Measurements from ENCODE around the gene TAAR6. TPM values are rescaled to one million over a fixed set of nuclear protein-coding genes. Genes with fewer than 3 reads are reported as not detected.

The TAAR6 gene
- total RNA-seq (not detected), polyA plus RNA-seq (not detected)

DNA sequence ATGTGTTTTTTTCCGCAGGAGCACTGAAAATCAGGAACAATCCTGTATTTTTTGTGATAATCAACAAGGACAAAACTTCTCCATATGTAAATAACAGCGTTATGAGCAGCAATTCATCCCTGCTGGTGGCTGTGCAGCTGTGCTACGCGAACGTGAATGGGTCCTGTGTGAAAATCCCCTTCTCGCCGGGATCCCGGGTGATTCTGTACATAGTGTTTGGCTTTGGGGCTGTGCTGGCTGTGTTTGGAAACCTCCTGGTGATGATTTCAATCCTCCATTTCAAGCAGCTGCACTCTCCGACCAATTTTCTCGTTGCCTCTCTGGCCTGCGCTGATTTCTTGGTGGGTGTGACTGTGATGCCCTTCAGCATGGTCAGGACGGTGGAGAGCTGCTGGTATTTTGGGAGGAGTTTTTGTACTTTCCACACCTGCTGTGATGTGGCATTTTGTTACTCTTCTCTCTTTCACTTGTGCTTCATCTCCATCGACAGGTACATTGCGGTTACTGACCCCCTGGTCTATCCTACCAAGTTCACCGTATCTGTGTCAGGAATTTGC lies at the start of gene TAAR6:
Gene TAAR6 (plus strand): TSS at position 102 of the 557 bp plus-strand sequence. CDS start 0 bp downstream, at position 102.
- intact Hi-C loops (cut with DNase I): no loop called here

DNA sequence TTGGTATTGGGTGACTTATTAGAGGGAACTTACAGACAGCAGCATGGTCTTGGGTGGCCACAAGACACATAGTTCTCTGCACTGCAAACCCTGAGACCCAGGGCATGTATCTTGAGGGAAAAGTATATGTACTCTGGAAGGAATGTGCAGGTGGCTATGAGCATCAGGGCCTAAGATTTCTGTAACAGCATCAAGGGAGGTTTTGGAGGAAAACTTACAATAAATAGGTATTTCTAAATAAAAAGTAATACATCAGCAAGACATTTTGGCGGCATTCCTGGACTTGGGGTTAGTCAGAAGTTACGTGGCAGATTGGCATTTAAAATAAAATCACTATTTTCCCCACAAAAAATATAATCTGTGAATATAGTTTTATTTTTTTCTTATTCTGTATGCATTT lies 49.2 kb upstream of the TAAR6 start:
- no peak overlapping the region for H3K4me3 ChIP-seq
- DNase-seq: no peak
- FAIRE-seq: no peak
- no peak for ATAC-seq
- no peaks in the 10 kb centered on the region for H3K4me1 ChIP-seq
- WGBS, 2 donors: 48 to 79% methylated on average over 2 of the region's 2 CpGs
- no peaks in the 10 kb centered on the region for H3K27me3 ChIP-seq
- no peaks in the 10 kb centered on the region for H3K9me3 ChIP-seq
- H3K36me3 ChIP-seq: no peaks in the 10 kb centered on the region
- no peak for TF ChIP-seq CTCF (IDR thresholded peaks at IDR 0.05)
- intact Hi-C loops (cut with DNase I): no loop called here
- H3K27ac ChIP-seq: no peak overlapping the region

More for the DNA sequence above, at the start of gene TAAR6:
- TF ChIP-seq CTCF (IDR thresholded peaks at IDR 0.05): no peak
- Histone ChIP-seq H3K4me3 (no peak within 1 kb of the TSS), H3K36me3 (no peaks in the 10 kb centered on the region), H3K9me3 (no peaks in the 10 kb centered on the region), H3K27ac (no peak within 1 kb of the TSS), H3K27me3 (no peaks in the 10 kb centered on the region), H3K4me1 (no peaks in the 10 kb centered on the region)
- DNase-seq (no peak), ATAC-seq (no peak), FAIRE-seq (no peak)
- 61 to 64% methylated on average over 15 of the region's 15 CpGs for WGBS, 2 donors

DNA sequence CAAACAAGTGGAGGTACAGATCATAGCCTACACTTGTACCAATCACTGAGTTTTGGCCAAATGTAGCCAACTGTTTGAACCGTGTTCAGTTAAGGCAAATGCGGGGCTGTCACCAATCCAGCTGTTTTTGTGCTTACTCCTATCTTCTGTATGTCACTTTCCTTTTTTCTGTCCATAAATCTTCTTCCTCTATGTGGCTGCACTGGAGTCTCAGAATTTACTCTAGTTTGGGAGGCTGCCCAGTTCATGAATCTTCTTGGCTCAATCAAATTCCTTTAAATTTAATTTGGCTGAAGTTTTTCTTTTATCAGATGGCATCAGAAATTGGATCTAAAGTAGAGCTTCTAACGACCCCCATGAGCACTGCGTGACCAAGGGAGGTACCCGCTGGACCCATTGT lies 45.5 kb upstream of the TAAR6 start:
- ATAC-seq (no peak), FAIRE-seq (no peak), DNase-seq (no peak)
- Histone ChIP-seq H3K27ac (no peak overlapping the region), H3K36me3 (no peaks in the 10 kb centered on the region), H3K4me3 (no peak overlapping the region), H3K4me1 (no peaks in the 10 kb centered on the region), H3K27me3 (peaks cover 0 to 2% (median 0%) of the 10 kb centered on the region in 4 donors), H3K9me3 (no peaks in the 10 kb centered on the region)
- intact Hi-C loops (cut with DNase I): no loop called here
- WGBS, 2 donors: 80 to 85% methylated on average over 5 of the region's 5 CpGs
- no peak for TF ChIP-seq CTCF (IDR thresholded peaks at IDR 0.05)

DNA sequence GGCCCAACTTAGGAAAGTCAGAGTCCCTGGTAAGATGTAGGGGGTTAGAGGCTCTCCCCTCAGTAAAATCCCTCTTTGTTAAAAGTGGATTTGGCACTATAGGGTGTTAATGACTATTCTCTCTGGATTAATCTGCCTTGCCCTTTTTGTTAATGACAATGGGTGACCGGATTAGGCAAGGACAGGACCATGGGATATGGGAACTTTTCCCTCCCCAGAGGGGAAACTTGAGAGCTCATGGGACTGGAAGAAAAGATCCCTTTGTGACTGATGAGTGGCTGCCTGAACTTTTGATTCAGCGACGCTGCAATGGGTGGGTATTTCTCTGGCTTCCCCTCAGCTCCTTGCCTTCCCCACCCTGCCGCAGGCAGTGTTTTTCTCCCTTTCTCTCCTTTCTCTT lies 44.3 kb upstream of the TAAR6 start:
- no peak for FAIRE-seq
- H3K36me3 ChIP-seq: no peaks in the 10 kb centered on the region
- DNase-seq: no peak
- no peaks in the 10 kb centered on the region for H3K4me1 ChIP-seq
- H3K9me3 ChIP-seq: no peaks in the 10 kb centered on the region
- H3K4me3 ChIP-seq: no peak overlapping the region
- TF ChIP-seq CTCF (IDR thresholded peaks at IDR 0.05): no peak
- H3K27me3 ChIP-seq: peaks cover 0 to 7% (median 0%) of the 10 kb centered on the region in 4 donors
- no peak for ATAC-seq
- intact Hi-C loops (cut with DNase I): no loop called here
- H3K27ac ChIP-seq: no peak overlapping the region
- WGBS, 2 donors: 82 to 84% methylated on average over 4 of the region's 4 CpGs

DNA sequence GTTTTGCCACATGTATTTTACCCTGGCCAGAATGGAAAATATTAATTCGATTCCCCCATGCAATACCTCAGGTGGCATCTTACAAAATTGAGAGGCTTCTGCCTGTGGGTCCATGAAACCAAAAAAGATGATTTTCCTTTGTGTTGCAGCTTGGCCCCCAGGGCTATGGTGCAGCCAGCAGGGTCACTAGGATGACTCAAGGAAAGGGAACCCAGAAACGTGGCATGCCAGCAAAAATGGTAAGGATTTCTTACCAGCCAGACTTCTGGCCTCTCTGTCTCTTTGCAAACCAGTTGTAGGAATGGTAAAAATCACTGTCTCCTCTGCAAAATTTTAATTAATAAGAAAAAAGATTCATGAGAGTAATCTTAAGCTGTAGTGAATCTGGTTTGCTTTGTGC lies 43.7 kb upstream of the TAAR6 start:
- no peak for ATAC-seq

More for the DNA sequence above, 43.7 kb upstream of the TAAR6 start:
- Histone ChIP-seq H3K36me3 (no peaks in the 10 kb centered on the region), H3K27me3 (peaks cover 0 to 7% (median 0%) of the 10 kb centered on the region in 4 donors), H3K4me1 (no peaks in the 10 kb centered on the region), H3K4me3 (no peak overlapping the region), H3K27ac (no peak overlapping the region), H3K9me3 (no peaks in the 10 kb centered on the region)
- 41% methylated on average over 2 of the region's 2 CpGs for WGBS, 2 donors
- no peak for DNase-seq
- intact Hi-C loops (cut with DNase I): no loop called here
- TF ChIP-seq CTCF (IDR thresholded peaks at IDR 0.05): no peak
- FAIRE-seq: no peak
